ENCODE results near the gene PSMD12. TPM values are rescaled to one million over a fixed set of nuclear protein-coding genes. Genes with fewer than 3 reads are reported as not detected.
A peak's percentile ranks its signal among the peaks of the same experiment; 100 is the strongest.
"Not testable (repeated sequence)": the region's sequence is repeated elsewhere in the genome, so short reads cannot be mapped to it uniquely, and the experiment has no call there.

Gene PSMD12
- total RNA-seq, 1 donor from 2014 or later, result 49.3 TPM

DNA sequence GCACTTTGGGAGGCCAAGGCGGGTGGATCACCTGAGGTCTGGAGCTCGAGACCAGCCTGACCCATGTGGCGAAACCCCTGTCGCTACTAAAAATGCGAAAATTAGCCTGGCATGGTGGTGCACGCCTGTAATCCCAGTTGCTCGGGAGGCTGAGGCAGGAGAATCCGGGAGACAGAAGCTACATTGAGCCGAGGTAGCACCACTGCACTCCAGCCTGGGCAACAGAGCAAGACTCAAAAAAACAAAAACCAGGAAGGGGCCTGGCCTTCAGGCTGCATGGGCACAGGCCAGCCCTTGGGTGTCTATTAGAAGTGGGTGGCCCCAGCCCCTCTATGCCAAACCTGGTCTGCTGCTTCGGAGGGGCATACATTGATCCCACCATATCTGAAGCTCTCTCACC lies 56.0 kb downstream of the PSMD12 start:
- no peak for DNase-seq

- DNase-seq, result not testable (repeated sequence)
These were observed 60.7 kb downstream of the PSMD12 start for GRCh38 chr17:67305446-67306235.

DNA sequence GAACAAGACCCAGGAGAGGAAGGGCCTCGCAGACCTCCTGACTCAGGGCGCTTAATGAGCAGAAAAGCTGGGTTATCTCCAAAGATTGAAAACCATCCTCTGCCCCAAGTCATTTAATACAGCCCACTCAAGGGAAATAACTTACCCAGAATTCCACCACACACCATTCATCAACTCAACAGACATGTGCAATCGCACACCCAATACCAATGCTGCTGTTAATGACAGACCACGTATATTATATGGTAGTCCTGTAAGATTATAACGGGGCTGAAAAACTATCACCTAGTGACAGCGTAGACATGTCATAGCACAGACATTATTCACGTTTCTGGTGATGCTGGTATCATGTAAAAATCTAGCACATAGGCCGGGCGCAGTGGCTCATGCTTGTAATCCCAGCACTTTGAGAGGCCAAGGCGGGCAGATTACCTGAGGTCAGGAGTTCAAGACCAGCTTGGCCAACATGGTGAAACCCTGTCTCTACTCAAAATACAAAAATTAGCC lies 68.9 kb downstream of the PSMD12 start:
- DNase-seq, result no peak

GRCh38 chr17:67294451-67295199 lies 71.8 kb downstream of the PSMD12 start:
- DNase-seq, result no peak

GRCh38 chr17:67293251-67294203 lies 72.8 kb downstream of the PSMD12 start:
- DNase-seq, result peak; percentile 51

GRCh38 chr17:67290711-67291291 lies 75.6 kb downstream of the PSMD12 start:
- DNase-seq, result peak; percentile 80

DNA sequence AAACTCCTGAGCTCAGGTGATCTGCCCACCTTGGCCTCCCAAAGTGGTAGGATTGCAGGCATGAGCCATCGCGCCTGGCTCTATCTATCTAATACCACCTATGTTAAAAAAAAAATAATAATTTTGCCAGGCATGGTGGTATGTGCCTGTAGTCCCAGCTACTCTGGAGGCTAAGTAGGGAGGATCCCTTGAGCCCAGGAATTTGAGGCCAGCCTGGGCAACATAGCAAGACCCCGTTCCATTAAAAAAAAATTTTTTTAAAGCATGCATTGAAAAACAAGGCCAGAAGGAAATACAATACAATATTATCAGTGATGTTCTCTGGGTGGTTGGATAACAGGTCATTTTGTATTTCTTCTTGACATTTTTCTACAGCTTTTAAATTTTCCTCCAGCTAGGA lies 76.1 kb downstream of the PSMD12 start:
- no peak for DNase-seq

DNA sequence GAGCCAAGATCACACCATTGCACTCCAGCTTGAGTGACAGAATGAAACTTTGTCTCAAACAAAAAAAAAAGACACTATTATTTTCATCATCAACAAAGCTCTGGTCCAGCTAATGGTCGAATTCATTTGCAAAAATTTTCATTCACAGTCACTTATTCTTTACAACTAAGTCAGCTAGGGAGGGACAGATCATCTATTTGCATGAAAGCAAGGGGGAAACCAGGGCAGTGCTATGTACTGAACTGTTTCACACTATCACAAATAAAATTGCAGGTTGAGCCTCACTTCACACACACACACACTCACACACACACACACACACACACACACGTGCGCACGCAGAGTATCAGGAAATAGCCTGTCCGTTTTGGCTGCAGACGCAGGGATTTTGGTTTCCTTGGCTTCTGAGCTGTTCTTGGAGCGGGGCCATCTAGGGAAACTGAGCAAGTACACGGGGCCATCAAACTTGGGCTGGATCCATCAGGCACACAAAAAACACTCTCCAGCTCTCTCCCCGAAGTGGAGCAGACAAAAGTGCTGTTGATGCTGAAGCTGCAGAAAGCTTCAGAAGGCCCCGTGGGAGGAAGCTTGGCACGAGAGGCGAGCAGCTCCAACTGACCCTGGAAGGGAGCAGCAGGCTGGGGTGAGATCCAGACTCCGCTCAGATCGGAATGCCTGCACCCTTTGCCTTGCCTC lies 77.0 kb downstream of the PSMD12 start:
- peak; percentile 88 for DNase-seq

Small RNA genes lying within 50 kb of the gene (small RNA-seq; reads per million reads assigned to genes)
- gene RF00019 (ENCODE audit: low replicate concordance), result not detected

Other genes with a start within 250 kb of the PSMD12 start
- gene HELZ, start 121.4 kb downstream of the PSMD12 start, total RNA-seq, result 147 TPM
- gene PITPNC1, start 10.7 kb upstream of the PSMD12 start, total RNA-seq, result 20.8 TPM

All from tongue (tissue), 3 donors.